GM20431 (cell line): ENCODE results near the gene NR2E3.
"Not testable (repeated sequence)": the region's sequence is repeated elsewhere in the genome, so short reads cannot be mapped to it uniquely, and the experiment has no call there.

Experiments used
- in situ Hi-C: fragments of 300-500 bp; cut with MseI, MboI; formaldehyde crosslinking; loops from one replicate; pipeline ENCODE4 v1.15.0; 2020; ENCODE audit warnings: low sequenced_read_pairs; ENCODE audit not compliant: unreplicated experiment

NR2E3 gene

GRCh38 chr15:71811752-71812735 lies 1.7 kb downstream of the NR2E3 start:
- in situ Hi-C loops: no loop called here

- in situ Hi-C loops: no loop called here
Measured at GRCh38 chr15:71812966-71813722, 2.8 kb downstream of the NR2E3 start.

DNA sequence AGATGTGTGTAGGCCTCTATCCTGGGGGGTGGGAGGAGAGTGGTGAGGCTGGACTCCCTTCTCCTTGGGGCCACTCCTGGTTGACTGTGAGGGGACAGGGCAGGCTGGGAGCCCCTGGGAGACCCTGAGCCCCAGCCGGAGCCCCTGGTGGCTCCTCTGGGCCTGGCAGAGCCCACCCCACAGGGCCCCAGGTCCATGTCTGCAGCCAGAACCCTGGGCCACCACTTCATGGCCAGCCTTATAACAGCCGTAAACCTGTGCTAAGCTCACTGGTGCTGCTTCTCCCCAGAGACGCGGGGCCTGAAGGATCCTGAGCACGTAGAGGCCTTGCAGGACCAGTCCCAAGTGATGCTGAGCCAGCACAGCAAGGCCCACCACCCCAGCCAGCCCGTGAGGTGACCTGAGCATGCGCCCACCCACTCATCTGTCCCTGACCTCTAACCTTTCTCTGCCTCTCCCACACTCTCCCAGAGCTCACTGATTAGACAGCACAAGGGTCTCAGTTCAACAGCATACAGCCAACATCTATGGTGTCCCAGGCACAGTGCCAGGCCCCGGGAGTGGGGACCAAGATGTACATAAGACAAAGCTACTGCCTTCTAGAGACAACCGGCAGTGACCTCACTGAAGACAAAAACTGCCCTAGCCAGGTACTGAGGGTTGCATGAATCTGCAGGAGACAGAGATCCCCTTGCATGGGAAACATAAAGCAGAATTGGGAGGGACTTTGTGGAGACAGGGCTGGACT lies 3.5 kb downstream of the NR2E3 start:
- in situ Hi-C loops: no loop called here

GRCh38 chr15:71815301-71815700 lies 4.9 kb downstream of the NR2E3 start:
- in situ Hi-C loops: no loop called here

DNA sequence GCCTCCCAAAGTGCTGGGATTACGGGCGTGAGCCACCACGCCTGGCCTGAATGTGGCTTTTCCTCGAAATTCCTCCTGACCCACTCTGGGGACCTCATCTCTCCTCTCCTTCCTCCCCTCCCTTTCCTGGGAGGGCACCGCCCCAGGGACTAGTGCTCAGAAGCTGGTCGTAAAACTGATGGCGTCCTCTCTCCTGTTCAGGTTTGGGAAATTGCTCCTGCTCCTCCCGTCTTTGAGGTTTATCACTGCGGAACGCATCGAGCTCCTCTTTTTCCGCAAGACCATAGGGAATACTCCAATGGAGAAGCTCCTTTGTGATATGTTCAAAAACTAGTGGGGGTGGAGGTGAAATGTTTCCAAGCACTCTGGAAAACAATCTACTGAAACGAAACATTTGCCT lies 7.0 kb downstream of the NR2E3 start:
- in situ Hi-C loops: no loop called here

- in situ Hi-C loops: no loop called here
Measured at GRCh38 chr15:71820127-71820526, 9.8 kb downstream of the NR2E3 start.

DNA sequence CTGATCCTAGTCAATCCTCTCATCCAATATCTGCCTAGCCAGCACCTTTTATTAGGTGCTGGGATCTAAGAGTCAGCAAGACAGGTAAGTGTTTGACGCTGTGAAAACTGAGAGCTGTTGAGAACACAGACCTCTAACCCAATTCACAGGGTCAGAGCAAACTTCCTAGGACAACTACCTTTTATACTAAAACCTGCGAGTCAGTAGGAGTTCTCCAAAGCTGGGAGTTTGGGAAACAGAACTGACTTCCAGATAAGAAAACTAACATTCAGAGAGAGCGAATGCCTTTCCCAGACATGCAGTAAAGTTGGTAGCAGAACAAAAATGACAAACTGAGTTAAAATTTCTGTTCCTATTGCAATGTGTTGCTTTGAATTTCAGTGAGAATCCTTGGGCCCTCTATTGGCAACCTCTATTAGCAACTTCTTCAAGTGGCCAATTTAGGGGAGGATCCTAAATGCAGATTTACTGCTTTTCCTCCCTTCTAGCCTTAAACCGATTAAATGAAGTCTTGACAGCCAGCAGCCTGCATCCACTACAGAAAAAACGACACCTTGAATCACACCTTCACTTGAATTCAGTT lies 11.3 kb downstream of the NR2E3 start:
- in situ Hi-C loops: no loop called here

- in situ Hi-C loops: no loop called here
Measured at GRCh38 chr15:71822890-71823630, 12.7 kb downstream of the NR2E3 start.

GRCh38 chr15:71823801-71824200 lies 13.4 kb downstream of the NR2E3 start:
- in situ Hi-C loops: no loop called here

DNA sequence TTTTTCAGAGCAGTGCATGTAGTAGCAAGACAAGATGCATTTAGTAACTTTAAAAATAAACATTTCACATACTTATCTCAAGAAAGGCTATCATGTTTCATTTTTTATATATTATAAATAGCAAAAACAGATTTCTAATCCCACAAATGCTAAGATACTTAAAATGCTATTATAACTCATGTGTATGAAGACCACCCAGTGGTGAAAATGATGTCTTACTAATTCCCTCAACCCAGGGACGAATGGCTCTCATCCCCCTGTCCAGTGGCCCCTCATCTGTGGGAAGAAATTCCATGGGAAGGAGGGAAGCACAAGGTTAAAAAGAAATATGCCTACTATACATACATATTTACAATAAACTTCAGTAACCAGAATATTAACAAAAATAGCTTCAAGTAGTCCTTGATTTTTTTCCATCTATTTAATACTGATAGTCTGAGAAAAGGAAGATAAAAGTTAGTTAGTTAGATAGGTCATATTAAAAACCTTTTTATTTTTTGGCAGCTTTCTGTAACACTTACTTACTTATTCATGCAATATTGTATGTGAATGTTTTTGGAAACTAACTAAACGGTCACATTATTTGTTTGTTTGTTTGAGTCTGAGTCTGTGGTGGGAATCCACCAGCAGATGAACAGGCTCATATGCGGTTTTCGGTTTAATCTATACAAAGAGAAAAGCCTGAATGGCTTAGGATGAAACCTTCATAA lies 14.8 kb downstream of the NR2E3 start:
- in situ Hi-C loops: no loop called here

DNA sequence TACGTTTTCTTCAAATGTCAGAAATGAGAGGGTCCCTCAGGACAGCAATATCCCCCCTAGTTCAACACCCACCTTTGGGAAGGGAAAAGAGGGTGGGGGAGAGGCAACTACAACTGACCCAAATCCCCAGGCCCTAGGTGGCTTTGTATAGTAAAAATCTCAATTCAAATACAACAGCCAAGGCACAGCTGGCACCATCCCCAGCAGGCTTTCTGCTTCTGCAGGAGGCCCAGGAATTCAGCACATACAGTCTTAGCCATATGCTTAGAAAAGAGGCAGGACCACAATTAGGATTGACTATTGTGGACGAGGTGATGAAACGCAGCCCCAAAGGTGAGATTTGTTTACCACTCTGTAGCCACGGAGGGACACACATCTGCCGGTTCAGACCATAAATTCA lies 15.8 kb downstream of the NR2E3 start:
- in situ Hi-C loops: no loop called here

DNA sequence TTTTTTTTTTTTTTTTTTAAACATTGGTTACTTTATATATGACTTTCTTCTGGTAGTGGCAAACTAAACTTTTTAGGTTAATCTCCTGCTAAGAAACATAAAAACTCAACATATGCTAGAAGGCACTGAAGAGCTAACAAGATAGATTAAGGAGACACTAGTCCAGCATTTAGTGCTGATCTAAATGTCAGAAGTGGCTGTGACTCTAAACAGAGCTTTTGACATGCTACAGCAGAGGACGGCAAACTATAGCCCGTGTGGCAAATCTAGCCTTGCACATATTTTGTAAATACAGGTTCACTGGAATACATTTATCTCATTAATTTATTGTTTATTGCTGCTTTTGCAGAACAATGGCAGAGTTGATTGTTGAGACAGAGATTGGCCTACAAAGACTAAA lies 20.6 kb downstream of the NR2E3 start:
- in situ Hi-C loops: no loop called here

GRCh38 chr15:71841563-71841962 lies 31.2 kb downstream of the NR2E3 start:
- in situ Hi-C loops: no loop called here

DNA sequence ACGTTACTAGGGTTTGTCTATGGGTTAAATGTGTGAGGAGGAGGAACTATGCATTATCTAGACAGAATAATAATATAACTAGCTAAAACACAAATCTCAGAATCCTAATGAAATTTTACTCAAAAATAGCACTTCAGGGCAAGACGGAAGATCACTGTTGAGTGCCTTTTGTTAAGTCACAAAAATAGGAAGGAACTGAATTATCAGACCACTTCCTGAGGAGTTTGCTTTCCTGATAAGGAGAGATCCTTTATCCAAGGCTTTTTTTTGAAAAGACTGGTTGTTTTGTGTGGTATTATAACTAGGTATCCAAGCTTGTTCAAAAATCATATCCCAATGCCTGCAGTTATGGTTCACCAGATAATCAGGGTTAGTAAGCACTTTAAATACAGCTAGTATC lies 34.6 kb downstream of the NR2E3 start:
- in situ Hi-C loops: no loop called here

DNA sequence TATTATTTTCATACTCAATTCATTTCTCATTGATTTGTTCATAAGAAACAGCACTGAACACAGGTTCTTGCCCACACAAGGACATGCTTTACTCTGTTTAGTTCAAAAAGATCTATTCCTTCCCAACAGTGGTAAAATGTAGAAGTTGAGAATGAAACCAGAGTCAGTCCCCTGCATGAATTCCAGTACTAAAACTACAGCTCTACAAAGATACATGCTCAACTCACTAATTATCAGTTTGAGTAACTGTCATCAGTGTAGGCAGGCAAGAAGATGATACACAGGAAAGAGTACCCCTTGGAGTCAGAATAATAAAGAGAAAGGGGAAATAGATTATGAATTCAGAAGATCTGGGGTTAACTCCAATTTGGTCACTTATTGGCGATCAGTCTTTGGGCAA lies 43.2 kb downstream of the NR2E3 start:
- in situ Hi-C loops: no loop called here

DNA sequence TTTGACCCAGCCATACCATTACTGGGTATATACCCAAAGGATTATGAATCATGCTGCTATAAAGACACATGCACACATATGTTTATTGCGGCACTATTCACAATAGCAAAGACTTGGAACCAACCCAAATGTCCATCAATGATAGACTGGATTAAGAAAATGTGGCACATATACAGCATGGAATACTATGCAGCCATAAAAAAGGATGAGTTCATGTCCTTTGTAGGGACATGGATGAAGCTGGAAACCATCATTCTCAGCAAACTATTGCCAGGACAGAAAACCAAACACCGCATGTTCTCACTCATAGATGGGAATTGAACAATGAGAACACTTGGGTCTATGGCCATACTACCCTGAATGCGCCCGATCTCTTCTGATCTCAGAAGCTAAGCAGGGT lies 47.9 kb downstream of the NR2E3 start:
- in situ Hi-C loops: not testable (repeated sequence)
